A673 (cell line): Measurements from ENCODE around the gene TUBA8.

Experiments used
- EZH2 ChIP-seq: fragments of 200-600 bp; sonication (generic); IDR thresholded peaks from 2 replicates; pipeline ENCODE4 v1.6.1; 2017; ENCODE audit warnings: borderline replicate concordance, low read depth, mild to moderate bottlenecking, mixed read lengths, antibody characterized with exemption, low read length; ENCODE audit not compliant: poor library complexity, severe bottlenecking
- TF ChIP-seq, protein P1 (sequence below): fragments of 300-800, 200-600 bp; sonication (generic); conservative IDR thresholded peaks from 2 replicates; pipeline ENCODE4 v1.5.1; 2017; ENCODE audit warnings: low read depth, mild to moderate bottlenecking, antibody characterized with exemption, low read length, moderate library complexity, mixed read lengths

- TF ChIP-seq, protein P1, sequence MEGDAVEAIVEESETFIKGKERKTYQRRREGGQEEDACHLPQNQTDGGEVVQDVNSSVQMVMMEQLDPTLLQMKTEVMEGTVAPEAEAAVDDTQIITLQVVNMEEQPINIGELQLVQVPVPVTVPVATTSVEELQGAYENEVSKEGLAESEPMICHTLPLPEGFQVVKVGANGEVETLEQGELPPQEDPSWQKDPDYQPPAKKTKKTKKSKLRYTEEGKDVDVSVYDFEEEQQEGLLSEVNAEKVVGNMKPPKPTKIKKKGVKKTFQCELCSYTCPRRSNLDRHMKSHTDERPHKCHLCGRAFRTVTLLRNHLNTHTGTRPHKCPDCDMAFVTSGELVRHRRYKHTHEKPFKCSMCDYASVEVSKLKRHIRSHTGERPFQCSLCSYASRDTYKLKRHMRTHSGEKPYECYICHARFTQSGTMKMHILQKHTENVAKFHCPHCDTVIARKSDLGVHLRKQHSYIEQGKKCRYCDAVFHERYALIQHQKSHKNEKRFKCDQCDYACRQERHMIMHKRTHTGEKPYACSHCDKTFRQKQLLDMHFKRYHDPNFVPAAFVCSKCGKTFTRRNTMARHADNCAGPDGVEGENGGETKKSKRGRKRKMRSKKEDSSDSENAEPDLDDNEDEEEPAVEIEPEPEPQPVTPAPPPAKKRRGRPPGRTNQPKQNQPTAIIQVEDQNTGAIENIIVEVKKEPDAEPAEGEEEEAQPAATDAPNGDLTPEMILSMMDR = no peak
- no peak for TF ChIP-seq EZH2
Observed at GRCh38 chr22:18081416-18081815, 29.2 kb upstream of the TUBA8 start.
